Activated B cell treated with CpG ODN at 0.5 μM for 24 hours (primary cell): Measurements from ENCODE around the gene SLC6A6. TPM values are rescaled to one million over a fixed set of nuclear protein-coding genes. Genes with fewer than 3 reads are reported as not detected.

Experiments used
- ATAC-seq: fragments of 200-7000 bp; cut with Tn5 transposase; one replicate; pipeline ENCODE4 v1.10.0; 2021; ENCODE audit warnings: low read depth, mild to moderate bottlenecking, moderate library complexity
- CTCF ChIA-PET: fragments of 350-600 bp; sonication (Branson Sonifier 250); formaldehyde crosslinking; loops from one replicate; lab custom pipeline; 2021; ENCODE audit warnings: antibody characterized with exemption; lab: Charles Lee
- POLR2A ChIA-PET: fragments of 350-600 bp; sonication (Branson Sonifier 250); formaldehyde crosslinking; loops from one replicate; lab custom pipeline; 2021; ENCODE audit warnings: antibody characterized with exemption; lab: Charles Lee
- DNase-seq: peaks from one replicate; pipeline ENCODE4 v3.0.0; 2022
- H3K27ac Mint-ChIP-seq: one replicate; pipeline ENCODE4 v1.8.0; 2020; ENCODE audit warnings: mixed read lengths
- H3K27me3 Mint-ChIP-seq: one replicate; pipeline ENCODE4 v1.8.0; 2021; ENCODE audit warnings: mixed read lengths
- H3K36me3 Mint-ChIP-seq: one replicate; pipeline ENCODE4 v1.8.0; 2021; ENCODE audit warnings: low read depth, mixed read lengths
- H3K4me1 Mint-ChIP-seq: one replicate; pipeline ENCODE4 v1.8.0; 2021; ENCODE audit warnings: mixed read lengths
- H3K4me3 Mint-ChIP-seq: one replicate; pipeline ENCODE4 v1.8.0; 2020; ENCODE audit warnings: mild to moderate bottlenecking, mixed read lengths
- H3K9me3 Mint-ChIP-seq: one replicate; pipeline ENCODE4 v1.8.0; 2020; ENCODE audit warnings: mixed read lengths
- intact Hi-C: fragments of 100-400 bp; cut with micrococcal nuclease; formaldehyde crosslinking; loops from one replicate; pipeline ENCODE4 v1.15.1; 2024
- total RNA-seq: library from RNA; stranded (reverse); gene quantifications from 2 replicates; pipeline ENCODE4 v1.2.3, GENCODE V29; 2022
- TF ChIP-seq, protein P1 (sequence below): fragments of 200-600 bp; IDR thresholded peaks from one replicate; pipeline ENCODE4 v1.8.0; 2022; ENCODE audit warnings: antibody characterized with exemption, mild to moderate bottlenecking

Gene SLC6A6
- total RNA-seq, 1 donor from 2014 or later: 67.3 TPM

DNA sequence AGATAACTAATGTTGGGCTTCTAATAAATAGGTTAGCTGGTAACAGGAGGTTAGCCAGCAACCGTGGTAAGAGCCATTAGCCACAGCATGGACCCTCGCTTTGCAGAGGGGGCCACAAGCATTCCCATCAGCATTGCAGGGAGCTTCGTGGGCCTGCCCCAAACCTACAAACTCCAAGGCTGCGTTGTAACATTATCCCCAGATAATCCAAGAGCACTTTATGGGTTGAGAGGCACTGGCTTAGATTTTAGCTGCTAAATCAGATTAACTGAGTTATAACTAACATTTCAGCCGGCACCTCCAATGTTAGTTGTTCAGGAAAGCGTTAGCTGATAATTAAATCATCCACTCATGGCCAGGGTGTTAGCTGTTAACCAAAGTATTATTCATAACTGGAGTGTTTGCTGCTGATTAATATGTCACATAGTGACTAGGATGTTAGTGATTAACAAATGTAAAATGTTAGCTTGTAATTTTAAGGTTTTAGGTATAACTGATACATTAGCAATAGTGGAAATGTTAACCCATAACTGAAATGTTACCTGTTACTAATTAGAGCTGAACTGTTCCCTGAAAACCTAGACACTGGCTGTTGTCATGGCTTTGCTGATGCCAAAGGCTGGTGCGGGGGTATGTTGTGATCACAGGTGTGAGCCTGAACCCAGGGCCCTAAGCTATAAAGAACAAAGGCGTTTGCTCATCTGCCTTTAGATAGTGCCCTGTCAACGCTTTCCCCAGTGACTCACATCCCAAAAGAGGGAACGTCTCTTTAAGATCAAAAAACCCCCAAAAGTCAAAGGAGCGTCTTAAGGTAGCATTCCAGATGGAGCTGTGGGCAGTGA is 56.2 kb downstream of the SLC6A6 start:
- intact Hi-C loops: no loop called here
- Mint-ChIP-seq H3K4me1 (peaks cover 15% of the 10 kb centered on the region), H3K36me3 (peaks cover 81% of the 10 kb centered on the region), H3K9me3 (no peaks in the 10 kb centered on the region), H3K27ac (no peak overlapping the region), H3K4me3 (no peak overlapping the region), H3K27me3 (no peaks in the 10 kb centered on the region)
- DNase-seq: no peak
- ChIA-PET POLR2A (interaction anchor here (1.0 to 1.4 kb wide), 3 partner anchors 27 to 56 kb away, joined by 4 to 5 read pairs (median 5); partner anchors contain the start of gene SLC6A6), CTCF (interaction anchor here (0.8 to 1.7 kb wide), 4 partner anchors 9 to 200 kb away, joined by 3 to 9 read pairs (median 3); no protein-coding TSS in a partner anchor)
- no peak for ATAC-seq
- TF ChIP-seq, protein P1, sequence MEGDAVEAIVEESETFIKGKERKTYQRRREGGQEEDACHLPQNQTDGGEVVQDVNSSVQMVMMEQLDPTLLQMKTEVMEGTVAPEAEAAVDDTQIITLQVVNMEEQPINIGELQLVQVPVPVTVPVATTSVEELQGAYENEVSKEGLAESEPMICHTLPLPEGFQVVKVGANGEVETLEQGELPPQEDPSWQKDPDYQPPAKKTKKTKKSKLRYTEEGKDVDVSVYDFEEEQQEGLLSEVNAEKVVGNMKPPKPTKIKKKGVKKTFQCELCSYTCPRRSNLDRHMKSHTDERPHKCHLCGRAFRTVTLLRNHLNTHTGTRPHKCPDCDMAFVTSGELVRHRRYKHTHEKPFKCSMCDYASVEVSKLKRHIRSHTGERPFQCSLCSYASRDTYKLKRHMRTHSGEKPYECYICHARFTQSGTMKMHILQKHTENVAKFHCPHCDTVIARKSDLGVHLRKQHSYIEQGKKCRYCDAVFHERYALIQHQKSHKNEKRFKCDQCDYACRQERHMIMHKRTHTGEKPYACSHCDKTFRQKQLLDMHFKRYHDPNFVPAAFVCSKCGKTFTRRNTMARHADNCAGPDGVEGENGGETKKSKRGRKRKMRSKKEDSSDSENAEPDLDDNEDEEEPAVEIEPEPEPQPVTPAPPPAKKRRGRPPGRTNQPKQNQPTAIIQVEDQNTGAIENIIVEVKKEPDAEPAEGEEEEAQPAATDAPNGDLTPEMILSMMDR: no peak

DNA sequence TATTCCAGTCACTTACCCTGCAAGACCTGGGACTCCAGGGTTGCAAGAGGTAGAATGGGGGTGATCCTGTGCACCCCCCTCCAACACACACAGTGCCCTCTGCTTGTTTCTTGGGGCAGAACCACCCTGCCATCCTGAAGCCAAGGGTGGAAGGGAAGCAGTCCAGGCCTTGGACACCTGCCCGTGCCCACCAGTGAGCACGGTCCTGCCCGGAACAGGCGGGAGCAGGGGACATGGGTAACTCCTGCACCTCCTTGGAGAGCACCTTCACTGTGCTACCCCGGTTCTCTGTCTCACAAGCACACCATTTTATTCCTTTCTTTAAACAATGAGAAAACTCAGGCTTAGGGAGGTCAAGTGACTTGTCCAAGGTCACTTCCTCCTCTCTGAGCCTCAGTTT is 57.0 kb downstream of the SLC6A6 start:
- ChIA-PET CTCF (interaction anchor here (0.8 to 3.3 kb wide), 3 partner anchors 9 to 201 kb away, joined by 3 to 22 read pairs (median 9); partner anchors contain the start of gene SLC6A6), POLR2A (interaction anchor here (1.4 kb wide), 1 partner anchor 57 kb away, joined by 5 read pairs; the partner anchor contains the start of gene SLC6A6)
- peaks cover 7% of the 10 kb centered on the region for H3K4me1 Mint-ChIP-seq
- H3K36me3 Mint-ChIP-seq: peaks cover 80% of the 10 kb centered on the region
- intact Hi-C loops: no loop called here
- H3K9me3 Mint-ChIP-seq: no peaks in the 10 kb centered on the region
- no peak overlapping the region for H3K4me3 Mint-ChIP-seq
- DNase-seq (no peak), ATAC-seq (no peak)
- no peaks in the 10 kb centered on the region for H3K27me3 Mint-ChIP-seq
- H3K27ac Mint-ChIP-seq: no peak overlapping the region
- TF ChIP-seq, protein P1: no peak

DNA sequence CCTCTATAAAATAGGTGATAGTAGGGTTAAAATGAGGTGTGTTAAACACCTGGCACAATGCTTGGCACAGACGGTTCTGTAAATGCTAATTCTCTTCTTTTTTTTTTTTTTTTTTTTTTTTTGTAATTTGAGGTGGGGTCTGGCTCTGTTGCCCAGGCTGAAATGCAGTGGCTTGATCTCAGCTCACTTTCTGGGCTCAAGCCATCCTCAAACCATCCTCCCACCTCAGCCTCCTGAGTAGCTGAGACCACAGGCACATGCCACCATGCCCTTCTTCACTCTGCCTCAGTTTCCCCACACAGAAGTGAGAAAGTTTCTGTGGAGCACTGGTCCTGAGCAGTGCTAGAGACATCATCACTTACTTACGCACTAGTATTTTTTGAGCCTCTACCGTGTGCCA is 57.4 kb downstream of the SLC6A6 start:
- CTCF ChIA-PET: interaction anchor here (0.8 to 3.3 kb wide), 2 partner anchors 57 to 201 kb away, joined by 3 to 22 read pairs; partner anchors contain the start of gene SLC6A6
- no peaks in the 10 kb centered on the region for H3K9me3 Mint-ChIP-seq
- H3K27ac Mint-ChIP-seq: no peak overlapping the region
- intact Hi-C loops: loop anchor here (2.0 kb wide), 1 partner anchor 27 kb away; no protein-coding TSS in a partner anchor
- H3K36me3 Mint-ChIP-seq: peaks cover 81% of the 10 kb centered on the region
- TF ChIP-seq, protein P1: no peak
- DNase-seq: no peak
- H3K27me3 Mint-ChIP-seq: no peaks in the 10 kb centered on the region
- H3K4me1 Mint-ChIP-seq: peaks cover 7% of the 10 kb centered on the region
- no peak overlapping the region for H3K4me3 Mint-ChIP-seq
- POLR2A ChIA-PET: no interaction called here
- no peak for ATAC-seq

DNA sequence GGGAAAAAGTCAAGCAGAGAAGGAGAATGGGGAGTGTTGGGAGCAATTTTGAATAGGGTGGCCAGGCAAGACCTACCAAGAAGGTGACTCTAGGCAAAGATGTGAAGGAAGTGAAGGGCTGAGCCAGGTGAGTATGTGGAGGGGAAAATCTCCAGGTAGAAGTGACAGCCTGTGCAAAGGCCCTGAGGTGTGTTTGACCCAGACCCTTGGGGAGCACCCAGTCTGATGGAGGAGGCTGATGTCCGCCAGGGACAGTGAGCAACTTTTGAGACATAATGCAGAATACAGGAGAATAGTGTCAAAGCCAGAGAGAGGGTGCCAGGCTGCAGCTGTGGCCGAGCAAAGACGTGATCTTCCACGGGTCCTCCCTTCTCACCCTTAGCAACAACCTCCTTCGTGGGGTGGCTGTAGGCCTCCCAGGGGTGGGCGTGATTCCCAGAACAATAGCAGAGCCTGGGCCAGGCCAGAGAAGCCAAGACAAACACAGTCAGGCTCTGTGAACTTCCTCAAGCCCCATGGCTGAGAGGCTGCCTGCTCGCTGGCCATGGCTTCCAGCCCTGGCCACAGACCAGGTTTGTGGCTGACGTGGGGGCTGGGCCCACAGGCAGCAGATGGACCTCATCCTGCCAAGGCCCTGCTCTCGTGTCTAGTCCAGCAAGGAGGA is 58.1 kb downstream of the SLC6A6 start:
- CTCF ChIA-PET: interaction anchor here (1.2 to 3.3 kb wide), 3 partner anchors 11 to 58 kb away, joined by 4 to 22 read pairs (median 11); partner anchors contain the start of gene SLC6A6
- peaks cover 82% of the 10 kb centered on the region for H3K36me3 Mint-ChIP-seq
- TF ChIP-seq, protein P1: no peak
- ATAC-seq (no peak), DNase-seq (no peak)
- peak overlapping the region; percentile 50 for H3K27ac Mint-ChIP-seq
- H3K4me3 Mint-ChIP-seq: no peak overlapping the region
- H3K4me1 Mint-ChIP-seq: peaks cover 7% of the 10 kb centered on the region
- H3K27me3 Mint-ChIP-seq: no peaks in the 10 kb centered on the region
- no peaks in the 10 kb centered on the region for H3K9me3 Mint-ChIP-seq
- intact Hi-C loops: loop anchor here (1.0 to 2.0 kb wide), 3 partner anchors 28 to 199 kb away; partner anchors contain the start of gene SLC6A6
- POLR2A ChIA-PET: no interaction called here
